PC-9 (cell line): ENCODE measurements around the gene FJX1.

ENCODE experiments used
- CTCF ChIP-seq: fragments of 200-600 bp; sonication (generic); conservative IDR thresholded peaks from 2 replicates; pipeline ENCODE4 v1.6.1; 2017; ENCODE audit warnings: mixed run types, antibody characterized with exemption, mild to moderate bottlenecking, moderate library complexity
- EZH2 ChIP-seq: fragments of 200-600 bp; sonication (generic); IDR thresholded peaks from 2 replicates; pipeline ENCODE4 v1.8.0; 2017; ENCODE audit warnings: antibody characterized with exemption, low read depth

- TF ChIP-seq CTCF: no peak
- no peak for TF ChIP-seq EZH2
Observed at GRCh38 chr11:35586222-35586621, 32.0 kb upstream of the FJX1 start.
